Loucy (cell line): ENCODE measurements around the gene TRAF4.

ENCODE experiments used
- EZH2phosphoT487 ChIP-seq: fragments of 200-600 bp; IDR thresholded peaks from 2 replicates; pipeline ENCODE4 v1.6.1; 2018; ENCODE audit warnings: antibody characterized with exemption, mild to moderate bottlenecking, moderate library complexity, borderline replicate concordance
- TF ChIP-seq, protein P1 (sequence below): fragments of 200-600 bp; sonication (generic); conservative IDR thresholded peaks from 2 replicates; pipeline ENCODE4 v1.5.1; 2014; ENCODE audit warnings: mild to moderate bottlenecking, antibody characterized with exemption, low read length

DNA sequence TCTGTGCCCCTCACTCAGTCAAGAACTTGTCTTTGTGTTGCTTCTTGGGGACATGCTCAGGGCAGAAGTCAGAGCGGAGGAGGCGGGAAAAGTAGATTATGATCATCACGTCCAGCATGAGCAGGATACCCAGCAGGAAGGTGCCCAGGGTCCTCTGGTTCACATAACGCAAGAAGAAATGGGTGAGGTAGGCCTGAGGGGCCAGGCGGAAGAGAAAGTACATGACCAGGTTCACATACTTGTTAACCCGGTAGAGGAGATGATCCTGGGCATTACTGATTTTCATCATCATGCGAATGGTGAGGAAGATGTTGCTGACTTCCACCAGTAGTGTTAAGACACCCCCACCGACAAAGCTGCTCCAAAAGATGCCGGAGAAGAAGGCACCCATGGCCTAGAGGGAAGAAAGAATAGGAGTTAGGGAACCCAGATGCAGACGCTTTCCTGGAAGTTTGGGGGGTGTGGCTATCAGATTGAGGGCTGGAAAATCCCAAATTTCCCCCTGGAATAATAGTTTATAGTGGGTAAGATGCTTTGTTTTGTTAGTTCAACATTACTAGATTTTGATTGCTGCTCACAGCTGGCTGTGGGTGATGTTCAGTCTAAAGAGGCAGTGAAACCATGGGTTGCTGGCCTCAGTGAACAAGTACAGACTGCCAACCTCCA lies 19.2 kb upstream of the TRAF4 start:
- TF ChIP-seq, protein P1, sequence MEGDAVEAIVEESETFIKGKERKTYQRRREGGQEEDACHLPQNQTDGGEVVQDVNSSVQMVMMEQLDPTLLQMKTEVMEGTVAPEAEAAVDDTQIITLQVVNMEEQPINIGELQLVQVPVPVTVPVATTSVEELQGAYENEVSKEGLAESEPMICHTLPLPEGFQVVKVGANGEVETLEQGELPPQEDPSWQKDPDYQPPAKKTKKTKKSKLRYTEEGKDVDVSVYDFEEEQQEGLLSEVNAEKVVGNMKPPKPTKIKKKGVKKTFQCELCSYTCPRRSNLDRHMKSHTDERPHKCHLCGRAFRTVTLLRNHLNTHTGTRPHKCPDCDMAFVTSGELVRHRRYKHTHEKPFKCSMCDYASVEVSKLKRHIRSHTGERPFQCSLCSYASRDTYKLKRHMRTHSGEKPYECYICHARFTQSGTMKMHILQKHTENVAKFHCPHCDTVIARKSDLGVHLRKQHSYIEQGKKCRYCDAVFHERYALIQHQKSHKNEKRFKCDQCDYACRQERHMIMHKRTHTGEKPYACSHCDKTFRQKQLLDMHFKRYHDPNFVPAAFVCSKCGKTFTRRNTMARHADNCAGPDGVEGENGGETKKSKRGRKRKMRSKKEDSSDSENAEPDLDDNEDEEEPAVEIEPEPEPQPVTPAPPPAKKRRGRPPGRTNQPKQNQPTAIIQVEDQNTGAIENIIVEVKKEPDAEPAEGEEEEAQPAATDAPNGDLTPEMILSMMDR, result no peak
- TF ChIP-seq EZH2phosphoT487, result no peak
